Endothelial cell of umbilical vein (primary cell): ENCODE data around the gene OGG1. TPM values are rescaled to one million over a fixed set of nuclear protein-coding genes. Genes with fewer than 3 reads are reported as not detected.

Experiments
- BruUV-seq: library from RNA; stranded (reverse); fragments of 400-500 nt; replicated peaks from 2 replicates; lab custom pipeline; 2021; lab: Mats Ljungman, UMichigan
- CTCF ChIA-PET: fragments of 300-600, 350-600 bp; sonication (Branson Sonifier 250); formaldehyde crosslinking; loops from one replicate; lab custom pipeline; 2021; ENCODE audit warnings: antibody characterized with exemption, inconsistent platforms; lab: Charles Lee
- POLR2A ChIA-PET: fragments of 300-600, 350-600 bp; sonication (Branson Sonifier 250); formaldehyde crosslinking; loops from one replicate; lab custom pipeline; 2021; ENCODE audit warnings: antibody characterized with exemption, inconsistent platforms; lab: Charles Lee
- DNase-seq: peaks from one replicate; pipeline ENCODE4 v3.0.0-alpha.2; 2011; ENCODE audit warnings: low read depth, low spot score
- FAIRE-seq: peaks from 2 replicates; lab custom pipeline; 2011; peaks lifted over from hg19 to GRCh38; lab: Jason Lieb, UNC
- H2AFZ ChIP-seq: 2 replicates; pipeline ENCODE4 v1.6.0; 2012; ENCODE audit warnings: low read depth, low read length, control low read depth, inconsistent platforms
- H3K27ac ChIP-seq: 2 replicates; pipeline ENCODE4 v1.5.1; 2011; ENCODE audit warnings: low read depth, mild to moderate bottlenecking, control low read depth, low read length, moderate library complexity; ENCODE audit not compliant: insufficient read depth
- H3K27me3 ChIP-seq, 2 experiments: 2 replicates each; pipeline versions ENCODE4 v1.6.0 to v1.6.1; 2011; ENCODE audit warnings: low read length in 2 of 2, mixed read lengths in 1 of 2; ENCODE audit not compliant: control insufficient read depth in 2 of 2, insufficient read depth in 2 of 2
- H3K36me3 ChIP-seq, 2 experiments: 2 replicates in 1 of 2; 3 replicates in 1 of 2; pipeline ENCODE4 v1.5.1; 2011; ENCODE audit warnings: low read length in 2 of 2, mild to moderate bottlenecking in 1 of 2, moderate library complexity in 1 of 2; ENCODE audit not compliant: control insufficient read depth in 2 of 2, insufficient read depth in 2 of 2; ENCODE audit errors: extremely low read depth in 1 of 2
- H3K4me1 ChIP-seq: 3 replicates; pipeline ENCODE4 v1.5.1; 2011; ENCODE audit warnings: mild to moderate bottlenecking, low read length; ENCODE audit not compliant: control insufficient read depth, insufficient read depth; ENCODE audit errors: extremely low read depth
- H3K4me2 ChIP-seq: 2 replicates; pipeline ENCODE4 v1.6.1; 2011; ENCODE audit warnings: low read length, control low read depth, mixed read lengths; ENCODE audit not compliant: insufficient read depth
- H3K4me3 ChIP-seq, 3 experiments: fragments of 200-600 bp in 1 of 3; sonication (generic), shearing (Covaris generic) in 1 of 3; replicated peaks in 1 of 3; 2 replicates each; pipeline ENCODE4 v1.5.1; 2011 to 2016; ENCODE audit warnings: control low read depth in 3 of 3, low read length in 3 of 3, mild to moderate bottlenecking in 2 of 3, inconsistent platforms in 1 of 3, low read depth in 1 of 3, moderate library complexity in 1 of 3; ENCODE audit not compliant: insufficient read depth in 1 of 3
- H3K79me2 ChIP-seq: 2 replicates; pipeline ENCODE4 v1.6.0; 2012; ENCODE audit warnings: low read length, inconsistent platforms; ENCODE audit not compliant: control insufficient read depth, insufficient read depth
- H3K9ac ChIP-seq: replicated peaks from 2 replicates; pipeline ENCODE3; 2011; ENCODE audit warnings: low read length, control low read depth; ENCODE audit not compliant: insufficient read depth; ENCODE audit errors: extremely low read depth
- H3K9me1 ChIP-seq: replicated peaks from 3 replicates; pipeline ENCODE4 v1.6.0; 2011; ENCODE audit warnings: mild to moderate bottlenecking, low read length; ENCODE audit not compliant: control insufficient read depth, insufficient read depth; ENCODE audit errors: extremely low read depth
- H3K9me3 ChIP-seq: replicated peaks from 2 replicates; pipeline ENCODE4 v1.5.1; 2012; ENCODE audit warnings: low read length, inconsistent platforms; ENCODE audit not compliant: control insufficient read depth, insufficient read depth
- H4K20me1 ChIP-seq: replicated peaks from 2 replicates; pipeline ENCODE3; 2011; ENCODE audit warnings: mild to moderate bottlenecking, low read length; ENCODE audit not compliant: control insufficient read depth, insufficient read depth; ENCODE audit errors: extremely low read depth
- CTCF ChIP-seq, 2 donors: IDR thresholded peaks; 1 replicate in 1 of 2; 2 replicates in 1 of 2; pipeline ENCODE4 v1.5.1; 2011; ENCODE audit warnings: low read length in 2 of 2, mild to moderate bottlenecking in 2 of 2, moderate library complexity in 2 of 2, control low read depth in 1 of 2, inconsistent platforms in 1 of 2, low read depth in 1 of 2; ENCODE audit not compliant: insufficient read depth in 1 of 2; ENCODE audit errors: extremely low read depth in 1 of 2
- FOS ChIP-seq: IDR thresholded peaks from 2 replicates; pipeline ENCODE4 v1.6.1; 2011; ENCODE audit warnings: mild to moderate bottlenecking, low read length, moderate library complexity, borderline replicate concordance; ENCODE audit not compliant: insufficient read depth
- GATA2 ChIP-seq: IDR thresholded peaks from 2 replicates; pipeline ENCODE4 v1.7.0; 2011; ENCODE audit warnings: low read depth, mild to moderate bottlenecking, moderate library complexity, mixed read lengths, low read length; ENCODE audit not compliant: insufficient read length, insufficient read depth
- JUN ChIP-seq: IDR thresholded peaks from 2 replicates; pipeline ENCODE4 v1.6.1; 2011; ENCODE audit warnings: borderline replicate concordance, low read depth; ENCODE audit not compliant: insufficient read length, insufficient read depth
- MAX ChIP-seq: IDR thresholded peaks from 2 replicates; pipeline ENCODE4 v1.6.1; 2011; ENCODE audit not compliant: insufficient read depth, insufficient read length
- MYC ChIP-seq: IDR thresholded peaks from one replicate; pipeline ENCODE4 v1.6.1; 2011; ENCODE audit warnings: mild to moderate bottlenecking, low read depth, low read length
- POLR2AphosphoS5 ChIP-seq: IDR thresholded peaks from 2 replicates; pipeline ENCODE4 v1.6.1; 2012; ENCODE audit warnings: low read depth, mild to moderate bottlenecking, control low read depth, low read length, moderate library complexity; ENCODE audit not compliant: insufficient read depth
- dilution Hi-C: fragments of 300-500 bp; cut with MboI; formaldehyde crosslinking; loops from one replicate; pipeline ENCODE4 v1.15.0; 2019; ENCODE audit warnings: low sequenced_read_pairs; ENCODE audit not compliant: extremely low pct_ligation_motif_present
- intact Hi-C: fragments of 100-400 bp; cut with micrococcal nuclease; formaldehyde crosslinking; loops from one replicate; pipeline ENCODE4 v1.10.0; 2022
- polyA plus RNA-seq, 4 experiments: library from polyadenylated mRNA; depleted of rRNA in 3 of 4; stranded (reverse) in 3 of 4; unstranded in 1 of 4; fragments of >200 nt; gene quantifications; 2 replicates each; pipeline versions ENCODE4 v1.2.1 to v1.2.3, GENCODE V29; 2011 to 2012; ENCODE audit warnings: missing spikeins in 1 of 4
- total RNA-seq: library from RNA; stranded (reverse); gene quantifications from 2 replicates; pipeline ENCODE4 v1.2.3, GENCODE V29; 2021

The OGG1 gene
- total and polyA plus RNA-seq, 2 donors (not counting 3 experiments of a cell fraction or from before 2014, with no cell fraction given): 24.1 to 32.1 TPM

- no peaks in the 10 kb centered on the region for H4K20me1 ChIP-seq
- no TSS peak for BruUV-seq
- peaks cover 0 to 12% of the 10 kb centered on the region in 2 experiments for H3K36me3 ChIP-seq
- peaks cover 7% of the 10 kb centered on the region for H3K4me1 ChIP-seq
- CTCF ChIA-PET: interaction anchor here (0.7 kb wide), 1 partner anchor 164 kb away, joined by 3 read pairs; no protein-coding TSS in a partner anchor
- H3K9ac ChIP-seq: no peak overlapping the region
- POLR2A ChIA-PET: no interaction called here
- no peaks in the 10 kb centered on the region for H3K79me2 ChIP-seq
- H3K27me3 ChIP-seq: peaks cover 1 to 3% of the 10 kb centered on the region in 2 experiments
- H3K9me3 ChIP-seq: no peaks in the 10 kb centered on the region
- no peak overlapping the region for H3K4me3 ChIP-seq
- no peak overlapping the region for H2AFZ ChIP-seq
- H3K9me1 ChIP-seq: no peaks in the 10 kb centered on the region
- intact Hi-C loops: loop anchor here (10.0 kb wide), 1 partner anchor 346 kb away; no protein-coding TSS in a partner anchor
- FAIRE-seq (no peak), DNase-seq (no peak)
- no peak overlapping the region for H3K4me2 ChIP-seq
- dilution Hi-C loops: no loop called here
- no peak overlapping the region for H3K27ac ChIP-seq
- TF ChIP-seq MAX (no peak), FOS (no peak), JUN (no peak)
Observed at GRCh38 chr3:9700536-9700935, 49.2 kb upstream of the OGG1 start.

- H3K27ac ChIP-seq: no peak overlapping the region
- no peak overlapping the region for H3K9ac ChIP-seq
- BruUV-seq: no TSS peak
- H3K4me3 ChIP-seq: no peak overlapping the region
- H3K79me2 ChIP-seq: no peaks in the 10 kb centered on the region
- H3K4me1 ChIP-seq: peaks cover 7% of the 10 kb centered on the region
- H3K36me3 ChIP-seq: peaks cover 0 to 12% of the 10 kb centered on the region in 2 experiments
- DNase-seq (no peak), FAIRE-seq (no peak)
- H4K20me1 ChIP-seq: no peaks in the 10 kb centered on the region
- TF ChIP-seq CTCF (IDR thresholded peaks at IDR 0.05; ENCODE audit: extremely low read depth in 1 of 2, insufficient read depth in 1 of 2, low read depth in 1 of 2, low read length in 2 of 2) (no peak), POLR2AphosphoS5 (no peak), GATA2 (no peak), MYC (no peak), JUN (no peak)
- H3K9me3 ChIP-seq: no peaks in the 10 kb centered on the region
- dilution Hi-C loops: no loop called here
- H3K27me3 ChIP-seq: peaks cover 1 to 3% of the 10 kb centered on the region in 2 experiments
- ChIA-PET CTCF (no interaction called here), POLR2A (no interaction called here)
- H3K9me1 ChIP-seq: no peaks in the 10 kb centered on the region
- intact Hi-C loops: loop anchor here (10.0 kb wide), 1 partner anchor 346 kb away; no protein-coding TSS in a partner anchor
- no peak overlapping the region for H2AFZ ChIP-seq
- H3K4me2 ChIP-seq: no peak overlapping the region
Observed at GRCh38 chr3:9701006-9701405, 48.7 kb upstream of the OGG1 start.
